Ramos (cell line): ENCODE measurements around the gene INTS11.
"Not testable (repeated sequence)": the region's sequence is repeated elsewhere in the genome, so short reads cannot be mapped to it uniquely, and the experiment has no call there.

Experiments used
- in situ Hi-C: fragments of 300-500 bp; cut with MboI; formaldehyde crosslinking; loops from one replicate; pipeline ENCODE4 v1.14.3; 2022; ENCODE audit warnings: low sequenced_read_pairs; ENCODE audit not compliant: unreplicated experiment

The INTS11 gene

DNA sequence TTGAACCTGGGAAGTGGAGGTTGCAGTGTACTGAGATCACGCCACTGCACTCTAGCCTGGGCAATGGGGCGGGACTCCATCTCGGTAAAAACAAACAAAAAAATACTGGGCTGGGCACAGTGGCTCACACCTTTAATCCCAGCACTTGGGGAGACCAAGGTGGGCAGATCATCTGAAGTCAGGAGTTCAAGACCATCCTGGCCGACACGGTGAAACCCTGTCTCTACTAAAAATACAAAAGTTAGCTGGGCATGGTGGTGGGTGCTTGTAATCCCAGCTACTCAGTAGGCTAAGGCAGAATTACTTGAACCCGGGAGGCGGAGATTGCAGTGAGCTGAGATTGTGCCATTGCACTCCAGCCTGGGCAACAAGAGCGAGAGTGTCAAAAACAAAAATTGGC, 8.3 kb downstream of the INTS11 start:
- in situ Hi-C loops = not testable (repeated sequence)

DNA sequence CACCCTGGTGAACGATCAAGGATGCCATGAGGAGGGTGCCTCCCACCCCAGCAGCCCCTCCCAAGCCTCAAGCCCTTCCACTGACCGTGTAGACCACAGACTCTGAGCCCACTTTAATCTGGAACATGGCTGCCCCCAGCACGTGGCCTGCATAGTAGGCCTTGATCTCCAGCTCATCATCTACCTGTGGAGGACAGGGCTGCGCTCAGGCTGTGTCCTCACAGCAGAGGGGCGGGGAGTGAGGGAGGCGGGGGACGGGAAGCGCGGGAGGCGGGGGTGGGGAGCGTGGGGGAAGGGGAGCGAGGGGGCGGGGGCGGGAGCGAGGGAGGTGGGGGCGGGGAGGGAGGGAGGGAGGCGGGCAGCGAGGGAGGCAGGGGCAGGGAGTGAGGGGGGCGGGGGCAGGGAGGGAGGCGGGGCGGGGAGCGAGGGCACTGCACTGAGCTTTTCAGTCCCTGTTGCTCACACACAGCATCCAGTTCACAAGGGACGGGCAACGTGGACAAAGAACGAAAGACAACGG, 9.0 kb downstream of the INTS11 start:
- in situ Hi-C loops = no loop called here

DNA sequence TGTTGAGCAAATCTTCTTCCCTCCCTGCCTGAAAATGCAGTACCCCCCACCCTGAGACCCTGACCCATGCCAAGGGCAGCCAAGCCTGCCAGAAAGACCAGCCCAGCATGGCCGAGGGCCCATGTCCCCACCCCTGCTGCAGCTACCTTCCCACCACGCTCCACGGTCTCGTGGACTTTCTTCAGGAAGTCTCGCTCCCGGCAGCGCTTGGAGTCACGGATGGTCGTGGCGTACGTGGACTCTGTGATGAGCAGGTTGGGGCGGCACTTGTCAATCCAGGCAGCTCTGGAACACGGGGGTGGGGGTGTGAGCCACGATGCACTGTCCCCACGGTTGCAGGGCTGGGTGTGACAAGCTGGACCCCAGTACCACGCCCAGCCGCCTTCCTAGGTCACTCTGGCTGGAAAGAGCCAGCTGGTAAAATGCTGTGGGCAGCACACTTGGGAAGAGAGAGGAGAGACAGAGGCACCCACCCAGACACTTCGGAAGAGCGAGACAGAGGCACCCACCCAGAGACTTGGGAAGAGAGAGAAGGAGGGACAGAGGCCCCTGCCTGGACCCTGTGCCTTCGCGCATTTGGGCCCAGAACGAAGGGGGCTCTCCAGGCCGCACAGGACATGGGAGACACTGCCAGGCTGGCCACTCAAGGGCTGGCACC, 9.7 kb downstream of the INTS11 start:
- in situ Hi-C loops = no loop called here

DNA sequence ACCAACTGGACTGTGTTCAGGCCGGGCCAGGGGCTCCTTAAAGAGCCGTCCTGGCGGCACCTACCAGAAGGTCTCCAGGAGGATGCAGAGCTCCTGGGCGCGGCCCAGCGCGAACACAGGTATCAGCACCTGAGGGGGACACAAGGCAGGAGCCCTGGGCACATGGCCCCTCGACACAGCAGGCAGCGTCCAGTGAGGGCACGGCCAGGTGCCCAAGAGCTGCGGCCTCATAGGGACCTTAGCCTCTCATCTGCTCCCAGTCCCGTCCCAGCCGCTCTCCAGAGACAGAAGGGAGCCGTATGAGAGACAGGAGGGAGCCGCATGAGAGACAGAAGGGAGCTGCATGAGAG, 10.2 kb downstream of the INTS11 start:
- in situ Hi-C loops = no loop called here

DNA sequence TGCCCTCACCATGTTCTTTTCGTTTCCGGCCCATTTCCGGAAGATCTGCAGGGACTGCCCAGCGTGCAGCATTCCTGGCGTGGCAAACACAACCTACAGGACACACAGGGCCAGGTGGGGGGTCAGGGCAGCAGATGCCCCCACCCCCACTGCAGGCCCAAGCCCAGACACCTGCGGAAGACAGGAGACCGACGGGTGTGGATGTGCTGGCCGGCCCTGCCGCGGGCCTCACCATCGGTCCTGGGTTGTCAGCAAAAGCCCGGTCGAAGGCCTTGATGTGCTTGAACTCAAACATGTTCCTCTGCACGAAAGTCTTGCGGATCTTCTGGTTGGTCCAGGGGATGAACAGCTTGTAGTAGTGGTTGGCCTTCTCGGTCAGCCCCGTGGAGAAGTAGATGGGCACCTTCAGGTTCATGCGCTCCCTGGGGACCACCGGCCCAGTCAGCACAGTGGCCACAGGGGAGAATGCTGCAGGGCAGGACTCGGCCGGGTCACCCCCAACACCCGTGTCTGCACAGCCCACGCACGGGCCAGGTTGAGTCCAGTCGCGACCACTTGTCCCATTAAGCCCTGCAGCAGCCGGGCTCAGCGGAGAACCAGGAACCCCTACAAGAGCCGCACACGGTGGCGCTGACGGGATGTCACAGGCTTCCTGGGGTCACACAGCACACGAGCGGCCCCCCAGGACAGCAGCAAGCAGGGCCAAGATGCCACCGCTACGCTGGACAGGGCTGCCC, 10.8 kb downstream of the INTS11 start:
- in situ Hi-C loops = no loop called here

DNA sequence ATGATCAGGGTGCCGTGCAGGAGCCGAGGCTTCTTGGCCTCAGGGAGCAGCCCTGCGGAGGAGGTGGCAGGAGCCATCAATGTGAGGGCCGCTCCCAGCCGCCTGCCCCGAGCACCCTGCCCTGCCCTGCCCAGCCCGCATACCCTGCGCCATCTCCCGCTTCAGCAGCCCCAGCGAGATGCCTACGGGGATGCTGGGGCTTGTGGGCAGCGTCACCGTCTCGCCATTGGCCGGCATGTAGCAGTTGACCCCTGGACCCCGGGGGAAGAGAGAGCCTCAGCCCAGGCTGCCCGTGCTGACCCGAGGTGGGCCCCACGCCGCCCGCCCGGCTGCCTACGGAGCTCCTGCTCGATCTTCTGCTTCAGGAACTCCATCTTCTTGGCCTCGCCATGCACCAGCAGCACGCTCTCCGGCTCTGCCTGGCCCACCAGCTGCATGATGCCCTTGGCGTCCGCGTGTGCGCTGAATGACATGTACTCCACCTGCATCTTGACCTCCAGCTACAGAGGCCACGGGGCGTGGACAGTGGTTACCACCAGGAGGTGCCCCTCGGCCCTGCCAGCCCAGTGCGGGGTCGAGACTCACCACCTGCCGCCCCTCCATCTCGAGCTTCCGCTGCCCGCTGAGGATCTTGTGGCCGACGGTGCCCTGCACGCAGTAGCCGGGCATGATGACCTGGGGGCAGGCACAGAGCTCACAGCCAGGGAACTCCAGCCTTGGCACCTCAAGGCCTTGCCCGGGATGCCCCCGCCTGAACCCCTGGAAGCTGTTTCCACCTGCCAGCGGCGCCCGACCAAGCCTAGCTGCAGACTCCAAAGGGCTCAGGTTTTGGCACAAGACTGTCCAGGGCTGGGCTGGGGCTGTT, 11.8 kb downstream of the INTS11 start:
- in situ Hi-C loops = no loop called here

DNA sequence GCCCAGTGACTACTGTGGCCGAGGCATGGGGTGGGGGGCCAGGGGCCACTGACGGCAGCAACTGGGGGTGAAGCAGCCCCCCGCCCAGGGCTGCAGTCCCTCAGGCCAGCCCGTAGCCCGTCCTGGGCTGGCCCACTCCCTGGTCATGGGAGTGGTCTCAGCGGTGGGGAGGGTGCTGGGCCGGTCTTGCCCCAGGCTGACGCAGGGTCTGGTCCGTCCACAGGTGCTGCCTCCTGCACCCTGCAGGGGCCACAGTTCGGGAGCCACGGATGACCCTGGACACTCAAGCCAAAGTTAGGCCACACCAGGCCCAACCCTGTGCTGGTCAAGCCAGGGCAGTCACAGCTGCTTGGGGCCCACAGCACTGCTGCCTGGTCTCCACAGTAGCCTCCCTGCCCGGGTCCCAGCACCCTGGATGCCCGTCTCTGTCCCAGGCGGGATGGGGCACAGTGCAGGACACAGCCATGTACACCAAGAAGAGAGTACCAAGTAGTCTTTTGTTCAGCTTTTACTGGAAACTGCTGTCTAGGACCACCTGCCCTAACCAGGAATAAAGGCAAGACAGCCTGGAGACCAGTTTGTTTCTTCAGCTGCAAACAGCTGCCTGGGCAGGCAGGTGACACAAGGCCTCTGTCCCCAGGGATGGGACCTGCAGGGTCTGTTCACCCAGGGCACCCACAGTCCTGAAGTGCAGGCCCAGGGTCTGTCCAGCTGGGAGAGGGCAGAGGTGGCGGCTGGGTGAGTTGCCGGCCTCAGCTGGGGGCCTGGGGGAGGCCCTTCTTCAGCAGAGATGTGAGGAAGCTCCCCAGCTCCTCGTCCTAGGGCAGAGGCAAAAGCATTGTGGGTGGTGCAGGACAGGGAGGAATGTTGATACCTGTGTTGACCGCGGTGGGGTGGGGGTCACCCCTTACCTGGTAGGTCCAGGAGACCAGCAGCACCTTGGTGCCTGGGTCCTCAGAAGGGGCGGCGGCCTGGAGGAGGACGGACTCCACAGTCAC, 13.1 kb downstream of the INTS11 start:
- in situ Hi-C loops = no loop called here

DNA sequence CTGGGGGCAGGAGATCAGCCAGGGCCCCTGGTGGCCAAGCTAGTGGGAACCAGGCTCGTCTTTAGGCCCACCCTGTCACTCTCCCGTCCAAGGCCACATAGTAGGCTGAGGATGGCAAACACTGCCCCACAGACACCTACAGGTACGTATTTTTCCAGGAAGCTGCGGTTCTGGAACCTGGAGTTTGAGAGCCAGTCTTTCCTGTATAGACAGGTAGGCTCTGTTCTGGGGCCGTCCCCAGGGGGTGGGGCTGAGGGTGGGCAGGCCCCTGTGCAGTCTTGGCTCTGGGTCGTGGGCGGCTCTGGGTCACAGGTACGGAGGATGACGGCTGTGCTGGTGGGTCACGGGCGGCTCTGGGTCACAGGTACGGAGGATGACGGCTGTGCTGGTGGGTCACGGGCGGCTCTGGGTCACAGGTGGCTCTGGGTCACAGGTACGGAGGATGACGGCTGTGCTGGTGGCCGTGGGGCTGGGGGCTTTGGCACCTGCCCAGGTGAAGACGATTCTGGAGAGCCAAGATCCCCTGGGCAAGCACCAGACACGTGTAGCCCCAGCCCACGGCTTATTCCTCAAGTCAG, 13.9 kb downstream of the INTS11 start:
- in situ Hi-C loops = no loop called here

DNA sequence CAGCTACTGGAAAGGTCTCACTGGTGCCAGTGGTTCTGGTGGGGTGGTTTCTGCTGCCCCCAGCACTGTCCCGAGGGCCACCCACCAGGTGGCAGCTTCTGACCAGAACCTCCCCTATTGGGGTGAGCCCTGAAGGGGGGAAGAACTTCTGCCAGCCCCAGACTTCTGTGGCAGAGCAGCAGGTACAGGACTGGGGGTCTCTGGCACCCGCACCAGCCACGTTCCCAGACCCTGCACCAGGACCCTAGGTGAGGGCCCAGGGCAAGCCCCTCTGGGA, 14.4 kb downstream of the INTS11 start:
- in situ Hi-C loops = no loop called here

DNA sequence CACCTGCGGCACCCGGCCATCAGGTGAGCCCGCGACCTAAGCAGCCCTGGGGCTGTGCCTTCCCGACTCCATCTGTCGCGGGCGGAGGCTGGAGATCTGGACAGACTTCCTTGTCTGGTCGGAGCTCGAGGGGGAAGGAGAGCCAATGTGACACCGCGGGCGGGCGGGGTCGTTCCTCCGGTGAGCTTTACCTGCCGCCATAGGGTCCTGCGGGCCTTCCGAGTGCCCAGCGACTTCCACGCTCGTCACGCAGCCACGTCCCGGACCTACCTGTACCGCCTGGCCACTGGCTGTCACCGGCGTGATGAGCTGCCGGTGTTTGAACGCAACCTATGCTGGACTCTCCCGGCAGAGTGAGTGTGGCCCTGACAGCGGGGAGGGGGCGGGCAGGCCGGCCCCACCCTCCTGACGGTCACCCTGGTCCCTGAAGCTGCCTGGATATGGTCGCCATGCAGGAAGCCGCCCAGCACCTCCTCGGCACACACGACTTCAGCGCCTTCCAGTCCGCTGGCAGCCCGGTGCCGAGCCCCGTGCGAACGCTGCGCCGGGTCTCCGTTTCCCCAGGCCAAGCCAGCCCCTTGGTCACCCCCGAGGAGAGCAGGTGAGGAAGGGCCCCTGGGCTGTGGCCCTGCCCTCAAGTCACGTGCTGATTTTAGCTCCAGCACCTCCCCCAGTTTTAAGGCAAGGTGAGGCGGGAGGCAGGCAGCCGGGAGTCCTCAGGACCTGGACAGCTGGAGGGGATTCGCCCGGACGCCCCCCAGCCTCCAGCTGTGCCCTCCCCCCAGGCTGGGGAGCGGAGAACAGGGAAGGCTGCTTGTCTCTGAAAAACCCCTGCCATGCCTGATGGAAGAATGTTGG, 15.0 kb downstream of the INTS11 start:
- in situ Hi-C loops = no loop called here

DNA sequence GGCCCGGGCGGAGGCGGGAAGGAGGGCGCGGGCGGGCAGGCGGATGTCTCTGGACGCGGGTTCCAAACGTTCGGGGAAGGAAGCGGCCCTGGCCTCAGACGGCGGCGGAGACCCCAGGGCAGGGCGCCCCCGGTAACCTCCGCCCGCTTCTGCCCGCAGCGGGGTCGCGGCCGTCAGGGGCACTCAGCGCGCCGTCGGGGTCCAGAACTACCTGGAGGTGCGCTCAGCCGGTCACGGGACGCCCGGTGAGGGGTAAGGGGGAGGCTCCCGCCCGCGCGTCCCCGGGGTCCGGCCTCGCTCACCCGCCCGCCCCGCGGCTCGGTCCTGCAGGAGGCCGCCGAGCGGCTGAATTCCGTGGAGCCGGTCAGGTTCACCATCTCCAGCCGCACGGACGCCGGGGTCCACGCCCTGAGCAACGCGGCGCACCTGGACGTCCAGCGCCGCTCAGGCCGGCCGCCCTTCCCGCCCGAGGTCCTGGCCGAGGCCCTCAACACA, 15.7 kb downstream of the INTS11 start:
- in situ Hi-C loops = no loop called here

DNA sequence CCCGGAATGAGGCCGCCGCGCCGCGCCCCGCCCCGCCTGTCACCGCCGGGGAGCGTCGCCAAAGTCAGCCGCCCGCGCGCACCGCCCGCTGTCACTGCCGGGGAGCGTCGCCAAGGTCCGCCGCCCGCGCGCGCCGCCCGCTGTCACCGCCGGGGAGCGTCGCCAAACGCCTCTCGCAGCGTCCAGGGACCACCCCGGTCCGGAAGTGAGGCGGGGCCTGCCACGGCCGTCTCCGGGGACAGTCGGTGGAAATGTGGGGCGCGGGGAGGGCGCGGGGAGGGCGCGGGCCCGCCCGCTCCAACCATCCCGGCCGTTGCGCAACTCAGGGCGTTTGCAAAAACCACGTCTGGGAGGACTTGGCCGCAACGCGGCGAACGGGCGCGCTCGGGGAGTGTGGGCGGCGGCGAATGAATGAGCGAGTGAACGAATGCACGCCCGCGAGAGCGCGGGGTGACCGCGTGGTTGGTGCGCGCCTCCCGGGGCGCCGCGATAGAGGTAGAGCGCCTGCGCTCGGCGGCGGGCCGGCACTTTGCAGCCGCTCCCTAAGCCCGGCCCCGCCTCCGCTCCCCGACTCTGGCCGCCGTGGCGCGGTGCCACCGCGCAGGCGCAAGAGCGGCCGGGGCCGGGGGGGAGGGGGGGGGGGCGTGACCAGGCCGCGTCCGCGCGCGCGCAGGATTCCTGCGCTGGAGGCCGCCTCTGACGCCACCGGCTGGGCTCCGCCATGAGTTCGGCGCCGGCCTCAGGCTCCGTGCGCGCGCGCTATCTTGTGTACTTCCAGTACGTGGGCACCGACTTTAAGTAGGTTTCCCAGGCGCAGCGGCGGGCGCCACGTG, 16.3 kb downstream of the INTS11 start, which contains the start of the genes ACAP3 and PUSL1:
TSS of gene ACAP3 (minus strand) at position 8 of the 833 bp plus-strand sequence. CDS start 115 bp downstream, outside the sequence.
TSS of gene PUSL1 (plus strand) at position 675 of the 833 bp plus-strand sequence. CDS start at position 722, 47 bp downstream.
- in situ Hi-C loops = no loop called here

DNA sequence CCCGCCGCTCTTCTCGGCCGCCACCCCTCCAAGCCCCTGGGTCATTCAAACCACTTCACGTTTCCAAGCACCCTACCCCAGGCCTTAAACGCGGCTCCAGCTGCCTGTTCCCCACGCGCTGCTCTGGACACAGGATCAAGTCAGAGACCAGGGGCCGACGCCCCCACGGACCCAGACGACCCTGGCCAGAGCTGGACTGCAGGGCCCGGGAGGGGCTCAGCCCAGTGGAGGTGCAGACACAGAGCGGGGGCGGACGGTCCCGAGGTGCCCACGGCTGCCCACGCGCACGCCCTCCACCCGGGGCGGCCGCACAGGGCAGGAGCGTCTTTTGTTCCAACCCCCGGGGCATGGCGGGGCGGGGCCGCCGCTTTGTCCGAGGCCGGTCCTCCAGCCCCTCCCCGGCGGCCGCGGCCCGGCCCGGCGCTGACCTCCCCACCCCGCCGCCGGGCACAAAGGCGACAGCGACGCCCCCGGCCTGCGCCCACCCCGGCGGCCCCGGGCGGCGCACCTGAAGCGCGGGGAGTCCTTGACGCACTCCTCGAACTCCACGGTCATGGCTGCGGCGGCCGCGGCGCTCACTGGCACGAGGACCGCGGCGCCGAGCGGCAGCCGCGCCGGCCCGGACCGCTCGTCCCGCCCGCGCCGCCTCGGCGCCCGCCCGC, 17.1 kb downstream of the INTS11 start:
- in situ Hi-C loops = no loop called here

DNA sequence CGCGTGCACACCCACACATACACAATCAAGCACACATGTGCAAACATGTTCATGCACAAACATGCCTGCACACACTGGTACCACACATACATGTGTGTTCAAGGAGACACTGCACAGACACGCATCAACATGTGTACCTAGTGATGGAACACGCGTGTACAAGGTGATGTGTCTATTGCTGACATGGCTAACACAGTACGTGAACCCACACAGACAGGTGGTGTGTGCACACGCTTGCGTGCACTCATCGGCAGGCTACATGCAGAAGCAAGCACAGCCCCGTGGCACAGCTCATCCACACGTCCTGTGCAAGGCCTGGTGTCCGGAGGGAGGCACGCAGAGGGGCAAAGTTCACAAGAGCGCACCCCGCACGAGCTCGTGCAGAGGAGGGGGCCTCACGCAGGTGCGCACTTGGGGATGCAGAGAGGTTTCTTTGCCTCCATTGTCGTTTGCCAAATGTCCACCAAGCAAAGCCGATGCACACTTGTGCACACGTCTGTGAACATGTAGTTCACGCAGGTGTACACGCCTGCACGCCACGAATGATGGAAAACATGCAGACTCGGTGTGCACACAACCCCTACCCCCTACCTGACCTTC, 17.7 kb downstream of the INTS11 start:
- in situ Hi-C loops = no loop called here

DNA sequence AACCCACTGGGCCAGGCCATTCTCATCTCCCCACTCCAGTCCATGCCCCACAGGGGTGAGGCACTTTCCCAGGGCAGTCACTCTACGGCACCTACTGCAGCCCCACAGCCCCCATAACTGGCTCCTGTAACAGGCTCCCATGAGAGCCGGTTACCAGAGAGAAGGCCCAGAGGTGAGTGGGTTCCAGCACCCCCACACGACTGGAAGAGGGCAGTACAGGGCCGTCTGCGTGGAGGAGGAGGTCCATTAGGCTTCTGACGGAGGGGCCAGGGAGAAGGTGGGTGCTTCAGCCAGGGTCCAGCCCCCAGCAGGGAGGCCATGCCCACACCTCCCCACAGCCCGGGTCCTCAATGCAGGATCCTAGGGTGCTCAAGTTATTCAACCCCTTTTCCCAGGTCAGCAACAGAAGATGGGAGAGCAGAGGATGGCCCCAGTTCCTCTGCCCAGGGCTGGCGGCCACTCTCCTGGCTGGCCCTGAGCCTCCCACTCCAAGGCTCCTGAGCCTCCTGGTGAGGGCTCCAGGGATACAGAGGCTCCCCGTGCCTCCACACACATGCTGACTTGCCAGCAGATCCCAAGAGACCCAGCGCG, 18.3 kb downstream of the INTS11 start:
- in situ Hi-C loops = no loop called here
